Hepatocyte (in vitro differentiated cells): ENCODE measurements around the gene SEC61B. TPM values are rescaled to one million over a fixed set of nuclear protein-coding genes. Genes with fewer than 3 reads are reported as not detected.

Experiments
- DNase-seq: peaks from one replicate; pipeline ENCODE4 v3.0.0-alpha.2; 2016; ENCODE audit warnings: low spot score
- H2AFZ ChIP-seq: fragments of 200-600 bp; sonication (generic); 2 replicates; pipeline ENCODE4 v1.6.0; 2016; ENCODE audit warnings: antibody characterized with exemption, mild to moderate bottlenecking
- H3K27ac ChIP-seq: fragments of 200-600 bp; sonication (generic); 2 replicates; pipeline ENCODE4 v1.5.1; 2016; ENCODE audit warnings: mild to moderate bottlenecking
- H3K27me3 ChIP-seq: fragments of 200-600 bp; sonication (generic); 2 replicates; pipeline ENCODE4 v1.6.1; 2016
- H3K36me3 ChIP-seq: fragments of 200-600 bp; sonication (generic); replicated peaks from 2 replicates; pipeline ENCODE4 v1.5.1; 2016; ENCODE audit warnings: low read depth; ENCODE audit not compliant: insufficient read depth
- H3K4me1 ChIP-seq: fragments of 200-600 bp; sonication (generic); 2 replicates; pipeline ENCODE4 v1.5.1; 2016; ENCODE audit warnings: mild to moderate bottlenecking, moderate library complexity; ENCODE audit not compliant: insufficient read depth
- H3K4me2 ChIP-seq: fragments of 200-600 bp; sonication (generic); 2 replicates; pipeline ENCODE4 v1.6.0; 2016
- H3K4me3 ChIP-seq: fragments of 200-600 bp; sonication (generic); 2 replicates; pipeline ENCODE4 v1.5.1; 2016; ENCODE audit warnings: mild to moderate bottlenecking
- H3K79me2 ChIP-seq: fragments of 200-600 bp; sonication (generic); 2 replicates; pipeline ENCODE4 v1.6.0; 2017; ENCODE audit warnings: mild to moderate bottlenecking
- H3K9me2 ChIP-seq: fragments of 200-600 bp; sonication (generic); replicated peaks from 2 replicates; pipeline ENCODE4 v1.6.0; 2017; ENCODE audit warnings: mild to moderate bottlenecking; ENCODE audit not compliant: insufficient read depth
- H3K9me3 ChIP-seq: fragments of 200-600 bp; sonication (generic); 2 replicates; pipeline ENCODE4 v1.5.1; 2016; ENCODE audit warnings: low read depth, mild to moderate bottlenecking
- H4K20me1 ChIP-seq: fragments of 200-600 bp; sonication (generic); 2 replicates; pipeline ENCODE4 v1.6.0; 2016; ENCODE audit warnings: mild to moderate bottlenecking; ENCODE audit not compliant: insufficient read depth, poor library complexity, severe bottlenecking
- EZH2 ChIP-seq: fragments of 200-600 bp; sonication (generic); IDR thresholded peaks from 2 replicates; pipeline ENCODE4 v1.6.1; 2016; ENCODE audit warnings: antibody characterized with exemption, mild to moderate bottlenecking, borderline replicate concordance
- EZH2phosphoT487 ChIP-seq: fragments of 200-600 bp; sonication (generic); IDR thresholded peaks from one replicate; pipeline ENCODE4 v1.6.1; 2018; ENCODE audit warnings: antibody characterized with exemption, mild to moderate bottlenecking, low read depth, moderate library complexity; ENCODE audit not compliant: unreplicated experiment, severe bottlenecking
- WGBS: methylation state at CpG from one replicate; pipeline ENCODE4 v1.1.6; 2016; ENCODE audit warnings: low lambda C conversion rate; ENCODE audit errors: missing lambda C conversion rate; 5-methylcytosine and 5-hydroxymethylcytosine counted together
- polyA plus RNA-seq: library from polyadenylated mRNA; unstranded; fragments of >200 nt; fragmentation: Nextera tagmentation; extraction: Ambion mirVana; gene quantifications from 2 replicates; pipeline ENCODE4 v1.2.1, GENCODE V29; 2016
- total RNA-seq: library from RNA; depleted of rRNA; stranded (reverse); fragments of >200 nt; gene quantifications from 2 replicates; pipeline ENCODE4 v1.2.3, GENCODE V29; 2014
- TF ChIP-seq, protein P1 (sequence below): fragments of 200-600 bp; sonication (generic); IDR thresholded peaks from 2 replicates; pipeline ENCODE4 v1.5.1; 2016; ENCODE audit warnings: antibody characterized with exemption, mild to moderate bottlenecking; ENCODE audit not compliant: poor library complexity

The SEC61B gene
- total and polyA plus RNA-seq, 2 experiments from 2014 or later, result 145 to 365 TPM

DNA sequence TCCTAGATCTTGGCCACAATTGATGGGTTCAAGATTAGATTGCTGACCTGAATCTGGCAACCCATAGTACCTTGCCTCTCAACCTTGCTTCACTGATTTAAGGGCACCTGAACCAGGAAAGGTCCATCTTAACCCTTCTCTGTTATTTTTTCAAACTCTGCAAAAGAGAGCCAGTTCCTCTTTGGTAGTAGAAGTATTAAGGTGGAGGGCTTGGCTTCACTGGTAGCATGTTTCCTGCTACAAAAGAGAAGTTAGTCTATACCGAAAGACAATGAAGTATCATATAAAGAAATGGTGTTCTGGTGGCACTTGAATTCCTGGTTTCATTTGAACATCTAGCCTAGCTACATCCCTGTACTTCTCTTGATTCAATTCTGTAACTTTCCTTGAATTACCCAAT lies 8.9 kb upstream of the SEC61B start:
- Histone ChIP-seq H4K20me1 (peaks cover 8% of the 10 kb centered on the region), H3K4me1 (no peaks in the 10 kb centered on the region), H3K4me2 (no peak overlapping the region), H3K4me3 (no peak overlapping the region), H3K79me2 (peaks cover 28% of the 10 kb centered on the region), H3K27ac (no peak overlapping the region), H3K9me3 (no peaks in the 10 kb centered on the region), H2AFZ (no peak overlapping the region), H3K27me3 (no peaks in the 10 kb centered on the region), H3K36me3 (no peaks in the 10 kb centered on the region), H3K9me2 (no peaks in the 10 kb centered on the region)
- DNase-seq, result no peak
- WGBS, result 100% methylated on average over 1 of the region's 1 CpG
- TF ChIP-seq EZH2phosphoT487 (no peak), EZH2 (no peak)
- TF ChIP-seq, protein P1, sequence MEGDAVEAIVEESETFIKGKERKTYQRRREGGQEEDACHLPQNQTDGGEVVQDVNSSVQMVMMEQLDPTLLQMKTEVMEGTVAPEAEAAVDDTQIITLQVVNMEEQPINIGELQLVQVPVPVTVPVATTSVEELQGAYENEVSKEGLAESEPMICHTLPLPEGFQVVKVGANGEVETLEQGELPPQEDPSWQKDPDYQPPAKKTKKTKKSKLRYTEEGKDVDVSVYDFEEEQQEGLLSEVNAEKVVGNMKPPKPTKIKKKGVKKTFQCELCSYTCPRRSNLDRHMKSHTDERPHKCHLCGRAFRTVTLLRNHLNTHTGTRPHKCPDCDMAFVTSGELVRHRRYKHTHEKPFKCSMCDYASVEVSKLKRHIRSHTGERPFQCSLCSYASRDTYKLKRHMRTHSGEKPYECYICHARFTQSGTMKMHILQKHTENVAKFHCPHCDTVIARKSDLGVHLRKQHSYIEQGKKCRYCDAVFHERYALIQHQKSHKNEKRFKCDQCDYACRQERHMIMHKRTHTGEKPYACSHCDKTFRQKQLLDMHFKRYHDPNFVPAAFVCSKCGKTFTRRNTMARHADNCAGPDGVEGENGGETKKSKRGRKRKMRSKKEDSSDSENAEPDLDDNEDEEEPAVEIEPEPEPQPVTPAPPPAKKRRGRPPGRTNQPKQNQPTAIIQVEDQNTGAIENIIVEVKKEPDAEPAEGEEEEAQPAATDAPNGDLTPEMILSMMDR, result no peak

DNA sequence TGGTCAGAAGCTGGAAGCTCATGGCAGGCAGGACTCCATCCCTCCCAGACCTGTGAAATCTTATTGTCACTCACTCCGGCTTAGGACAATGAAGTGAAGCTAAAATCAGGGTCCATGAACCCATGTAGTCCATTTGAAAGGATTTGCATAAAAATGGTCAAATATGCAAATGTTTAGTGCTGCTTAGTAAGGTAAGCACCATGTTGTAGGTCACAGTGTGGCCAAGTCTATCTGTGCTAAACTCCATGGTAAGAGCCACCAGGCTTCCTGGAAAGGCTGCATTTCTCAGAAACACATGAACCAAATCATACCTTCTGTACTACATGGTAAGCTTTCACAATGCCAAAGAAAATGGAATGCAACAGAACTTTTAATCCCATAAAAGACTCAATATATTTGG lies 6.0 kb upstream of the SEC61B start:
- no peaks in the 10 kb centered on the region for H3K9me3 ChIP-seq
- no peak overlapping the region for H3K4me2 ChIP-seq
- H3K79me2 ChIP-seq, result peaks cover 56% of the 10 kb centered on the region
- no peaks in the 10 kb centered on the region for H3K27me3 ChIP-seq
- H4K20me1 ChIP-seq, result peaks cover 34% of the 10 kb centered on the region
- no peak for DNase-seq
- no peak for TF ChIP-seq EZH2
- TF ChIP-seq EZH2phosphoT487, result no peak
- TF ChIP-seq, protein P1, result no peak
- H3K4me1 ChIP-seq, result peaks cover 13% of the 10 kb centered on the region
- H2AFZ ChIP-seq, result no peak overlapping the region
- no peaks in the 10 kb centered on the region for H3K36me3 ChIP-seq
- H3K9me2 ChIP-seq, result no peaks in the 10 kb centered on the region
- no peak overlapping the region for H3K4me3 ChIP-seq
- H3K27ac ChIP-seq, result no peak overlapping the region
- 100% methylated on average over 1 of the region's 1 CpG for WGBS

DNA sequence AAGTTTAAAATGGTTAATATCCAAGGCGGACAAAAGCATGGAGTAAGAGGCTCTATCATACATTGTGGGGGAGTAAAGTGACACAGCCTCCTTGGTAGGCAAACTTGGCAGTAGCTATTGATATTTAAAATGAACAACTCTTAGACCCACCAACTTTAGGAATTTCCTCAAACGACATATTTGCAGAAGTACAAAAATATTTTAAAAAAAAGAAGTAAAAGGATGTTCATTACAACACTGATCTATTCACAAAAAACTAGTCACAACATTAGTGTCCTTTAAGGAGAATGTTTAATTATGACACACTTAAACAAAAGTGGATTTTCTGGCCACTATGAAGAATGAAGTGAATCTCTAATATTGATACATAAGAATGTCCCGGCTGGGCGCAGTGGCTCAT lies 2.1 kb upstream of the SEC61B start:
- Histone ChIP-seq H3K79me2 (peaks cover 86% of the 10 kb centered on the region), H3K4me3 (no peak overlapping the region), H4K20me1 (peaks cover 50% of the 10 kb centered on the region), H3K4me2 (peak overlapping the region; percentile 96), H3K27me3 (no peaks in the 10 kb centered on the region), H3K4me1 (peaks cover 32% of the 10 kb centered on the region), H3K9me2 (no peaks in the 10 kb centered on the region), H3K9me3 (no peaks in the 10 kb centered on the region), H3K36me3 (no peaks in the 10 kb centered on the region), H2AFZ (no peak overlapping the region), H3K27ac (no peak overlapping the region)
- no peak for DNase-seq
- TF ChIP-seq EZH2phosphoT487 (no peak), EZH2 (no peak)
- TF ChIP-seq, protein P1, result no peak
- WGBS, result 92% methylated on average over 4 of the region's 4 CpGs

DNA sequence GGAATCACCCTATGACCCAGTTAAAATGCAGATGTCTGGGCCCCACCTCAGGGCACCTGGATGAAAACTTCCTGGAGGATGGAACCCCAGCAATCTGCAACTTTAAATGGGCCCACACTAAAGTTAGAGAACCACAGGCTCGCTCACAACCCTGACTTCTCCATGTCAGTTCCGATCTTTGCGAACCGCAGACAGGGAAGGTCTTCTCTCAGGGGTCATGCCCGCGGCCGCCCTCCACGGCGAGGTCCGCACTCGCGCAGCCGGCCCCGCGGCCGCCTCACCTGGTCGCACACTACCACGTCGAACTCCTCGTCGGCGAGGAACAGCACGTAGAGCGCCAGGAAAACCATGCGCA lies 839 bp upstream of the SEC61B start:
- Histone ChIP-seq H3K27me3 (no peaks in the 10 kb centered on the region), H4K20me1 (peaks cover 58% of the 10 kb centered on the region), H3K27ac (peak overlapping the region; percentile 92), H3K4me1 (peaks cover 32% of the 10 kb centered on the region), H3K79me2 (peaks cover 91% of the 10 kb centered on the region), H2AFZ (peak overlapping the region; percentile 74), H3K4me2 (peak overlapping the region; percentile 96), H3K9me3 (no peaks in the 10 kb centered on the region), H3K36me3 (no peaks in the 10 kb centered on the region), H3K4me3 (peak overlapping the region; percentile 67), H3K9me2 (no peaks in the 10 kb centered on the region)
- WGBS, result 1% methylated on average over 25 of the region's 25 CpGs
- TF ChIP-seq EZH2 (no peak), EZH2phosphoT487 (no peak)
- TF ChIP-seq, protein P1, result no peak
- no peak for DNase-seq
